ENCODE results near the gene APOL1. TPM values are rescaled to one million over a fixed set of nuclear protein-coding genes. Genes with fewer than 3 reads are reported as not detected.

APOL1 gene
- total RNA-seq, 1 experiment from 2014 or later = 0.30 TPM

DNA sequence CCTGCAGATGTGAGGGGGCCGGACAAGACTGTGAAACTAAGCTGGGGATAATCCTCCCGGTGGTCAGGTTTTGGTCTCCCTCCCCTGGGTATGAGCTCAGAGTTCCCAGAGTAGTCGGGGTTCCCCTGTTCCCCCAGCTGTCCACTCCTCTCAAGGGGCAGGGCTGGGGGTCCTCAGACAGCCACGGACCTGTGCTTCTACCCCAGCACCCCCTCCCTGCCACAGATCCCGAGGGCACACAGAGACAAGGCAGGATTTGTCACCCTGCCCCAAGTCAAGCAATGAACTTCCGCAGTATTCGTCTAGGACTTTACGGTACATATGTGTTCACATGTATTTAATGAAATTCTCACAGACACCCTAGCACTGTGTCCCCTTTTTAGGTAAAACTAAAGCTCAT, 45.2 kb downstream of the APOL1 start:
- peaks cover 65 to 75% of the 10 kb centered on the region in 2 experiments for H3K36me3 ChIP-seq (ENCODE audit: control insufficient read depth in 1 of 2, insufficient read depth in 2 of 2, low read length in 2 of 2)
- RAD21 ChIA-PET (ENCODE audit: low non-redundant PET in 1 of 2, low total read pairs in 2 of 2, uncharacterized antibody in 2 of 2, unreplicated experiment in 2 of 2) = no interaction called here
- peaks cover 10% of the 10 kb centered on the region; the same call in 1 of the 2 replicates for H3K79me2 ChIP-seq (ENCODE audit: insufficient read depth, low read length)
- no peak for DNase-seq (ENCODE audit: low read depth, low spot score)
- H4K20me1 ChIP-seq (ENCODE audit: insufficient read depth) = no peaks in the 10 kb centered on the region; the same call in 1 of the 2 replicates
- TF ChIP-seq RAD21 (IDR thresholded peaks at IDR 0.05; ENCODE audit: low read depth) (no peak), EGR1 (IDR thresholded peaks at IDR 0.05; ENCODE audit: low read depth) (no peak), POLR2A (IDR thresholded peaks at IDR 0.05; ENCODE audit: borderline replicate concordance, extremely low read depth, insufficient read depth, insufficient read length) (no peak), ELF1 (IDR thresholded peaks at IDR 0.05; ENCODE audit: borderline replicate concordance, low read depth) (no peak), CEBPB (IDR thresholded peaks at IDR 0.05; ENCODE audit: low read depth) (no peak), YY1 (IDR thresholded peaks at IDR 0.05; ENCODE audit: extremely low read depth, insufficient replicate concordance, low read depth, low read length) (no peak), JUND (IDR thresholded peaks at IDR 0.05) (no peak), TCF7L2 (IDR thresholded peaks at IDR 0.05; ENCODE audit: borderline replicate concordance, extremely low read depth, insufficient read depth, insufficient read length) (no peak), EZH2 (IDR thresholded peaks at IDR 0.05) (no peak), CBX3 (IDR thresholded peaks at IDR 0.05; ENCODE audit: low read depth) (no peak), FOSL1 (IDR thresholded peaks at IDR 0.05; ENCODE audit: low read depth) (no peak), ZFX (IDR thresholded peaks at IDR 0.05) (no peak), ZNF274 (IDR thresholded peaks at IDR 0.05; ENCODE audit: low read depth, low read length) (no peak), EZH2phosphoT487 (IDR thresholded peaks at IDR 0.05; ENCODE audit: borderline replicate concordance) (no peak), POLR2AphosphoS5 (IDR thresholded peaks at IDR 0.05; ENCODE audit: low read depth, low read length) (no peak), SRF (IDR thresholded peaks at IDR 0.05; ENCODE audit: low read depth) (no peak)
- TF ChIP-seq, protein P1, sequence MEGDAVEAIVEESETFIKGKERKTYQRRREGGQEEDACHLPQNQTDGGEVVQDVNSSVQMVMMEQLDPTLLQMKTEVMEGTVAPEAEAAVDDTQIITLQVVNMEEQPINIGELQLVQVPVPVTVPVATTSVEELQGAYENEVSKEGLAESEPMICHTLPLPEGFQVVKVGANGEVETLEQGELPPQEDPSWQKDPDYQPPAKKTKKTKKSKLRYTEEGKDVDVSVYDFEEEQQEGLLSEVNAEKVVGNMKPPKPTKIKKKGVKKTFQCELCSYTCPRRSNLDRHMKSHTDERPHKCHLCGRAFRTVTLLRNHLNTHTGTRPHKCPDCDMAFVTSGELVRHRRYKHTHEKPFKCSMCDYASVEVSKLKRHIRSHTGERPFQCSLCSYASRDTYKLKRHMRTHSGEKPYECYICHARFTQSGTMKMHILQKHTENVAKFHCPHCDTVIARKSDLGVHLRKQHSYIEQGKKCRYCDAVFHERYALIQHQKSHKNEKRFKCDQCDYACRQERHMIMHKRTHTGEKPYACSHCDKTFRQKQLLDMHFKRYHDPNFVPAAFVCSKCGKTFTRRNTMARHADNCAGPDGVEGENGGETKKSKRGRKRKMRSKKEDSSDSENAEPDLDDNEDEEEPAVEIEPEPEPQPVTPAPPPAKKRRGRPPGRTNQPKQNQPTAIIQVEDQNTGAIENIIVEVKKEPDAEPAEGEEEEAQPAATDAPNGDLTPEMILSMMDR (IDR thresholded peaks at IDR 0.05 in 2 of 3, conservative IDR thresholded peaks at IDR 0.05 in 1 of 3; ENCODE audit: borderline replicate concordance in 1 of 3, insufficient read depth in 1 of 3, low read depth in 2 of 3, low read length in 2 of 3) = no peak
- TF ChIP-seq, protein P2, sequence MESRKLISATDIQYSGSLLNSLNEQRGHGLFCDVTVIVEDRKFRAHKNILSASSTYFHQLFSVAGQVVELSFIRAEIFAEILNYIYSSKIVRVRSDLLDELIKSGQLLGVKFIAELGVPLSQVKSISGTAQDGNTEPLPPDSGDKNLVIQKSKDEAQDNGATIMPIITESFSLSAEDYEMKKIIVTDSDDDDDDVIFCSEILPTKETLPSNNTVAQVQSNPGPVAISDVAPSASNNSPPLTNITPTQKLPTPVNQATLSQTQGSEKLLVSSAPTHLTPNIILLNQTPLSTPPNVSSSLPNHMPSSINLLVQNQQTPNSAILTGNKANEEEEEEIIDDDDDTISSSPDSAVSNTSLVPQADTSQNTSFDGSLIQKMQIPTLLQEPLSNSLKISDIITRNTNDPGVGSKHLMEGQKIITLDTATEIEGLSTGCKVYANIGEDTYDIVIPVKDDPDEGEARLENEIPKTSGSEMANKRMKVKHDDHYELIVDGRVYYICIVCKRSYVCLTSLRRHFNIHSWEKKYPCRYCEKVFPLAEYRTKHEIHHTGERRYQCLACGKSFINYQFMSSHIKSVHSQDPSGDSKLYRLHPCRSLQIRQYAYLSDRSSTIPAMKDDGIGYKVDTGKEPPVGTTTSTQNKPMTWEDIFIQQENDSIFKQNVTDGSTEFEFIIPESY (IDR thresholded peaks at IDR 0.05; ENCODE audit: extremely low read depth, insufficient replicate concordance, low read length) = no peak
- TF ChIP-seq, protein P3, sequence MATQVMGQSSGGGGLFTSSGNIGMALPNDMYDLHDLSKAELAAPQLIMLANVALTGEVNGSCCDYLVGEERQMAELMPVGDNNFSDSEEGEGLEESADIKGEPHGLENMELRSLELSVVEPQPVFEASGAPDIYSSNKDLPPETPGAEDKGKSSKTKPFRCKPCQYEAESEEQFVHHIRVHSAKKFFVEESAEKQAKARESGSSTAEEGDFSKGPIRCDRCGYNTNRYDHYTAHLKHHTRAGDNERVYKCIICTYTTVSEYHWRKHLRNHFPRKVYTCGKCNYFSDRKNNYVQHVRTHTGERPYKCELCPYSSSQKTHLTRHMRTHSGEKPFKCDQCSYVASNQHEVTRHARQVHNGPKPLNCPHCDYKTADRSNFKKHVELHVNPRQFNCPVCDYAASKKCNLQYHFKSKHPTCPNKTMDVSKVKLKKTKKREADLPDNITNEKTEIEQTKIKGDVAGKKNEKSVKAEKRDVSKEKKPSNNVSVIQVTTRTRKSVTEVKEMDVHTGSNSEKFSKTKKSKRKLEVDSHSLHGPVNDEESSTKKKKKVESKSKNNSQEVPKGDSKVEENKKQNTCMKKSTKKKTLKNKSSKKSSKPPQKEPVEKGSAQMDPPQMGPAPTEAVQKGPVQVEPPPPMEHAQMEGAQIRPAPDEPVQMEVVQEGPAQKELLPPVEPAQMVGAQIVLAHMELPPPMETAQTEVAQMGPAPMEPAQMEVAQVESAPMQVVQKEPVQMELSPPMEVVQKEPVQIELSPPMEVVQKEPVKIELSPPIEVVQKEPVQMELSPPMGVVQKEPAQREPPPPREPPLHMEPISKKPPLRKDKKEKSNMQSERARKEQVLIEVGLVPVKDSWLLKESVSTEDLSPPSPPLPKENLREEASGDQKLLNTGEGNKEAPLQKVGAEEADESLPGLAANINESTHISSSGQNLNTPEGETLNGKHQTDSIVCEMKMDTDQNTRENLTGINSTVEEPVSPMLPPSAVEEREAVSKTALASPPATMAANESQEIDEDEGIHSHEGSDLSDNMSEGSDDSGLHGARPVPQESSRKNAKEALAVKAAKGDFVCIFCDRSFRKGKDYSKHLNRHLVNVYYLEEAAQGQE (IDR thresholded peaks at IDR 0.05; ENCODE audit: low read depth) = no peak
- TF ChIP-seq, protein P4, sequence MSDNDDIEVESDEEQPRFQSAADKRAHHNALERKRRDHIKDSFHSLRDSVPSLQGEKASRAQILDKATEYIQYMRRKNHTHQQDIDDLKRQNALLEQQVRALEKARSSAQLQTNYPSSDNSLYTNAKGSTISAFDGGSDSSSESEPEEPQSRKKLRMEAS (IDR thresholded peaks at IDR 0.05) = no peak
- H3K4me1 ChIP-seq (ENCODE audit: control insufficient read depth in 1 of 2, insufficient read depth in 2 of 2, low read length in 2 of 2) = no peaks in the 10 kb centered on the region
- no peak overlapping the region for H3K27ac ChIP-seq (ENCODE audit: low read depth, low read length)
- CTCF ChIA-PET = interaction anchor here (0.9 kb wide), 1 partner anchor 171 kb away, joined by 3 read pairs; no protein-coding TSS in a partner anchor
- no peaks in the 10 kb centered on the region for H3K9me2 ChIP-seq (ENCODE audit: insufficient read depth)
- H2AFZ ChIP-seq (ENCODE audit: low read depth, low read length, poor library complexity, severe bottlenecking) = no peak overlapping the region
- POLR2A ChIA-PET = no interaction called here
- intact Hi-C loops (cut with micrococcal nuclease) = no loop called here
- no peak overlapping the region for H3K4me3 ChIP-seq (replicated peaks in 1 of 2; ENCODE audit: low read depth in 1 of 2, low read length in 2 of 2)
- H3K4me2 ChIP-seq (ENCODE audit: low read length) = no peak overlapping the region
- no peak for ATAC-seq
- BruUV-seq (replicated peaks) = no TSS peak
- H3K27me3 ChIP-seq (ENCODE audit: insufficient read depth, low read length) = no peaks in the 10 kb centered on the region
- H3K9me3 ChIP-seq (ENCODE audit: control insufficient read depth in 1 of 2, insufficient read depth in 1 of 2, low read depth in 1 of 2, low read length in 2 of 2) = no peaks in the 10 kb centered on the region
- H3K9ac ChIP-seq (ENCODE audit: low read length) = no peak overlapping the region

Measured in HCT116 (cell line).